HepG2 (cell line): ENCODE results near the gene HACD1. TPM values are rescaled to one million over a fixed set of nuclear protein-coding genes. Genes with fewer than 3 reads are reported as not detected.

Experiments
- ATAC-seq: fragments of 200-7000 bp; cut with Tn5 transposase; 3 replicates; pipeline ENCODE4 v1.9.1; 2020; ENCODE audit warnings: mild to moderate bottlenecking, moderate library complexity
- BruUV-seq: library from RNA; stranded (reverse); fragments of 400-500 nt; replicated peaks from 2 replicates; lab custom pipeline; 2021; lab: Mats Ljungman, UMichigan
- CTCF ChIA-PET: fragments of 300-600 bp; formaldehyde crosslinking; extraction: SDS; loops from one replicate; lab custom pipeline; 2021; ENCODE audit warnings: low total read pairs, inconsistent platforms, low intra/inter-chr PET ratio; lab: Yijun Ruan, JAX
- POLR2A ChIA-PET: fragments of 350-600 bp; sonication (Branson Sonifier 250); formaldehyde crosslinking; loops from one replicate; lab custom pipeline; 2020; ENCODE audit warnings: antibody characterized with exemption, inconsistent platforms; lab: Yijun Ruan, JAX
- DNase-seq: peaks from one replicate; pipeline ENCODE4 v3.0.0-alpha.2; 2015; ENCODE audit warnings: low spot score
- FAIRE-seq: peaks from 3 replicates; lab custom pipeline; 2011; peaks lifted over from hg19 to GRCh38; lab: Jason Lieb, UNC
- H2AFZ ChIP-seq: one replicate; pipeline ENCODE4 v1.6.1; 2011; ENCODE audit warnings: low read length, inconsistent platforms
- H3K27ac ChIP-seq: fragments of 300-600 bp; 3 replicates; pipeline ENCODE4 v1.8.0; 2011; ENCODE audit warnings: mixed run types, mild to moderate bottlenecking, mixed read lengths, low read length, inconsistent platforms; ENCODE audit not compliant: insufficient read depth; ENCODE audit errors: extremely low read length
- H3K27me3 ChIP-seq, 2 experiments: fragments of 200-600 bp in 1 of 2; 2 replicates in 1 of 2; 3 replicates in 1 of 2; pipeline versions ENCODE4 v1.6.0 to v1.8.0; 2011; ENCODE audit warnings: low read length in 2 of 2, mild to moderate bottlenecking in 2 of 2, moderate library complexity in 2 of 2, inconsistent platforms in 1 of 2; ENCODE audit not compliant: insufficient read depth in 2 of 2, control insufficient read depth in 1 of 2
- H3K36me3 ChIP-seq, 2 experiments: fragments of 200-600 bp in 1 of 2; replicated peaks in 1 of 2; 2 replicates in 1 of 2; 3 replicates in 1 of 2; pipeline versions ENCODE4 v1.5.1 to v1.8.0; 2011; ENCODE audit warnings: low read length in 2 of 2, inconsistent platforms in 1 of 2; ENCODE audit not compliant: insufficient read depth in 2 of 2, control insufficient read depth in 1 of 2
- H3K4me1 ChIP-seq: 2 replicates; pipeline ENCODE4 v1.5.1; 2012; ENCODE audit warnings: low read length, inconsistent platforms; ENCODE audit not compliant: insufficient read depth
- H3K4me2 ChIP-seq: 2 replicates; pipeline ENCODE4 v1.6.0; 2011; ENCODE audit warnings: low read depth, low read length, inconsistent platforms
- H3K4me3 ChIP-seq, 3 experiments: fragments of 200-600 bp in 1 of 3; sonication (generic), shearing (Covaris generic) in 1 of 3; replicated peaks in 1 of 3; 2 replicates each; pipeline ENCODE4 v1.5.1; 2011 to 2016; ENCODE audit warnings: low read length in 3 of 3, inconsistent platforms in 2 of 3, low read depth in 2 of 3, mild to moderate bottlenecking in 2 of 3, control low read depth in 1 of 3, mixed read lengths in 1 of 3; ENCODE audit not compliant: insufficient read depth in 1 of 3
- H3K79me2 ChIP-seq: one replicate; pipeline ENCODE4 v1.6.1; 2011; ENCODE audit warnings: low read length, inconsistent platforms; ENCODE audit not compliant: insufficient read depth
- H3K9ac ChIP-seq: 2 replicates; pipeline ENCODE4 v1.6.0; 2011; ENCODE audit warnings: mild to moderate bottlenecking, low read depth, low read length, inconsistent platforms; ENCODE audit not compliant: insufficient read depth
- H3K9me3 ChIP-seq: 2 replicates; pipeline ENCODE4 v1.5.1; 2012; ENCODE audit warnings: mild to moderate bottlenecking, low read length
- H4K20me1 ChIP-seq: 2 replicates; pipeline ENCODE4 v1.6.0; 2011; ENCODE audit warnings: inconsistent platforms, mild to moderate bottlenecking, low read length, moderate library complexity; ENCODE audit not compliant: insufficient read depth
- CC2D1A ChIP-seq: sonication (generic); formaldehyde crosslinking; IDR thresholded peaks from 2 replicates; pipeline ENCODE4 v1.8.1; 2023; ENCODE audit warnings: mild to moderate bottlenecking, missing genetic modification reagents
- FOXJ3 ChIP-seq: sonication (generic); formaldehyde crosslinking; IDR thresholded peaks from 2 replicates; pipeline ENCODE4 v1.4.0; 2020; ENCODE audit warnings: missing genetic modification reagents, mild to moderate bottlenecking, borderline replicate concordance
- HDAC1 ChIP-seq: sonication (generic); formaldehyde crosslinking; IDR thresholded peaks from 2 replicates; pipeline ENCODE4 v1.5.1; 2020; ENCODE audit warnings: mild to moderate bottlenecking, missing genetic modification reagents
- HIVEP1 ChIP-seq: sonication (generic); formaldehyde crosslinking; IDR thresholded peaks from 2 replicates; pipeline ENCODE4 v1.4.0; 2020; ENCODE audit warnings: mild to moderate bottlenecking, missing genetic modification reagents
- HMGA1 ChIP-seq: sonication (generic); formaldehyde crosslinking; conservative IDR thresholded peaks from 2 replicates; pipeline ENCODE4 v1.4.0; 2020; ENCODE audit warnings: missing genetic modification reagents
- HOXA5 ChIP-seq: sonication (generic); formaldehyde crosslinking; IDR thresholded peaks from 2 replicates; pipeline ENCODE4 v1.4.0; 2020; ENCODE audit warnings: missing genetic modification reagents
- PITX1 ChIP-seq: sonication (generic); formaldehyde crosslinking; IDR thresholded peaks from 2 replicates; pipeline ENCODE4 v1.5.1; 2020; ENCODE audit warnings: mild to moderate bottlenecking, missing genetic modification reagents
- RXRB ChIP-seq: IDR thresholded peaks from 2 replicates; pipeline ENCODE4 v1.6.1; 2016; ENCODE audit warnings: borderline replicate concordance, missing genetic modification reagents, missing compliant biosample characterization
- SP4 ChIP-seq: sonication (generic); formaldehyde crosslinking; IDR thresholded peaks from 2 replicates; pipeline ENCODE4 v1.8.1; 2023; ENCODE audit warnings: mild to moderate bottlenecking, missing genetic modification reagents
- TBP ChIP-seq: sonication (generic); formaldehyde crosslinking; IDR thresholded peaks from 2 replicates; pipeline ENCODE4 v1.5.0; 2020; ENCODE audit warnings: missing genetic modification reagents
- ZBTB20 ChIP-seq: sonication (generic); formaldehyde crosslinking; IDR thresholded peaks from 2 replicates; pipeline ENCODE4 v1.8.1; 2023; ENCODE audit warnings: missing genetic modification reagents, low read depth, mild to moderate bottlenecking, borderline replicate concordance
- ZFP90 ChIP-seq: sonication (generic); formaldehyde crosslinking; IDR thresholded peaks from 2 replicates; pipeline ENCODE4 v1.8.0; 2022; ENCODE audit warnings: missing genetic modification reagents, mild to moderate bottlenecking, inconsistent platforms, borderline replicate concordance
- ZKSCAN5 ChIP-seq: sonication (generic); formaldehyde crosslinking; IDR thresholded peaks from 2 replicates; pipeline ENCODE4 v1.5.1; 2020; ENCODE audit warnings: mild to moderate bottlenecking, missing genetic modification reagents
- ZNF446 ChIP-seq: sonication (generic); formaldehyde crosslinking; IDR thresholded peaks from 2 replicates; pipeline ENCODE4 v1.5.0; 2020; ENCODE audit warnings: mild to moderate bottlenecking, missing genetic modification reagents
- ZNF567 ChIP-seq: sonication (generic); formaldehyde crosslinking; IDR thresholded peaks from 2 replicates; pipeline ENCODE4 v1.8.1; 2023; ENCODE audit warnings: mild to moderate bottlenecking, missing genetic modification reagents, borderline replicate concordance
- WGBS: methylation state at CpG from one replicate; pipeline ENCODE4 v1.1.6; 2017; ENCODE audit warnings: low lambda C conversion rate; 5-methylcytosine and 5-hydroxymethylcytosine counted together
- in situ Hi-C: cut with HindIII; loops from 2 replicates; pipeline ENCODE4 v1.10.0; 2017; ENCODE audit warnings: low pct_unique_long_range_greater_than_20kb; ENCODE audit not compliant: extremely low pct_ligation_motif_present
- intact Hi-C: fragments of 100-400 bp; cut with micrococcal nuclease; formaldehyde crosslinking; loops from one replicate; pipeline ENCODE4 v1.10.0; 2022; ENCODE audit not compliant: unreplicated experiment
- polyA plus RNA-seq, 8 experiments: library from polyadenylated mRNA; depleted of rRNA in 3 of 8; stranded (reverse) in 7 of 8; unstranded in 1 of 8; fragments of >200 nt; fragmentation: Illumina TruSeq in 4 of 8; extraction: Trizol in 4 of 8; gene quantifications; 2 replicates each; pipeline versions ENCODE4 v1.2.1 to v1.2.3, GENCODE V29; 2011 to 2016; ENCODE audit warnings: low read depth in 4 of 8, missing spikeins in 1 of 8, mixed read lengths in 1 of 8; ENCODE audit not compliant: insufficient read depth in 1 of 8
- total RNA-seq, 5 experiments: library from RNA; depleted of rRNA; stranded (reverse); fragments of >200 nt; fragmentation: Illumina TruSeq; extraction: Trizol; gene quantifications; 2 replicates each; pipeline ENCODE4 v1.2.3, GENCODE V29; 2016; ENCODE audit warnings: low read depth in 1 of 5
- TF ChIP-seq, protein P1 (sequence below): sonication (generic); formaldehyde crosslinking; IDR thresholded peaks from 2 replicates; pipeline ENCODE4 v1.5.1; 2020; ENCODE audit warnings: mild to moderate bottlenecking, missing genetic modification reagents, borderline replicate concordance

HACD1 gene
- total and polyA plus RNA-seq, 2 of the 13 experiments (the other 11 are each of a cell fraction or from before 2014, with no cell fraction given): 43.4 to 47.6 TPM

DNA sequence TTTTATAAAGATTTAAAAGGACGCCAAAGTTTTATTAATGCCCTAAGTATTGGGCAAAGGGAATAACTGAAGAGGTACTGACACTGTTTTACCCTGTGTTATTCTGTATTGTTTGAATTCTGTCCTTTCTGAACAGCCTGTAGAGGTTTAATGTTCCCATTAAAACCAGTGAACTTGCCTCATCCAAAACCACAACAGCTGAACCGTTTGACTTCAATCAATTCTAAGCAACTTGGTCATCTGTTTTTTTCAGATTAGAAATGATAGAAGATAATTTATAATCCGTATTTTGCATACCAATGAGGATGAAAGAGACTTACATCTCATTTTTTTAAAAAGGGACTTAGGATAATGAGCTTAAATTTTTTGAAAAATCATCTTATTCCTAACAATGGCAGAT, 40.4 kb downstream of the HACD1 start:
- H3K9me3 ChIP-seq: no peaks in the 10 kb centered on the region
- H3K36me3 ChIP-seq: no peaks in the 10 kb centered on the region
- no peak overlapping the region for H3K9ac ChIP-seq
- no peak for TF ChIP-seq TBP
- no peak for TF ChIP-seq FOXJ3
- TF ChIP-seq CC2D1A (CRISPR knock-in tag): no peak
- no peak for TF ChIP-seq ZNF567 (CRISPR knock-in tag)
- TF ChIP-seq RXRB (CRISPR knock-in tag): no peak
- WGBS: 2% methylated on average over 3 of the region's 3 CpGs
- in situ Hi-C loops: no loop called here
- H3K4me1 ChIP-seq: no peaks in the 10 kb centered on the region
- no peaks in the 10 kb centered on the region; the same call in 1 of the 2 replicates for H4K20me1 ChIP-seq
- H3K4me2 ChIP-seq: no peak overlapping the region
- H3K79me2 ChIP-seq: no peaks in the 10 kb centered on the region
- intact Hi-C loops: no loop called here
- H2AFZ ChIP-seq: no peak overlapping the region
- POLR2A ChIA-PET: no interaction called here
- FAIRE-seq: no peak
- peaks cover 0 to 5% of the 10 kb centered on the region in 2 experiments; a peak in 1 of 5 replicates for H3K27me3 ChIP-seq
- DNase-seq: no peak
- H3K4me3 ChIP-seq: no peak overlapping the region
- CTCF ChIA-PET: no interaction called here
- BruUV-seq: no TSS peak
- no peak overlapping the region for H3K27ac ChIP-seq
- ATAC-seq: no peak

- Histone ChIP-seq H3K4me2 (no peak overlapping the region), H3K36me3 (no peaks in the 10 kb centered on the region), H3K79me2 (no peaks in the 10 kb centered on the region), H3K9ac (no peak overlapping the region), H3K4me1 (no peaks in the 10 kb centered on the region), H3K9me3 (no peaks in the 10 kb centered on the region), H3K27me3 (peaks cover 1 to 14% of the 10 kb centered on the region in 2 experiments; a peak in 2 of 5 replicates), H3K27ac (no peak overlapping the region), H4K20me1 (no peaks in the 10 kb centered on the region)
- DNase-seq: no peak
- 17% methylated on average over 3 of the region's 3 CpGs for WGBS
- no peak for ATAC-seq
- BruUV-seq: no TSS peak
- ChIA-PET POLR2A (no interaction called here), CTCF (no interaction called here)
- in situ Hi-C loops: no loop called here
- FAIRE-seq: no peak
- TF ChIP-seq HMGA1 (CRISPR knock-in tag): no peak
- no peak for TF ChIP-seq HIVEP1 (CRISPR knock-in tag)
- no peak for TF ChIP-seq ZNF446 (CRISPR knock-in tag)
- no peak for TF ChIP-seq ZBTB20 (CRISPR knock-in tag)
- no peak for TF ChIP-seq SP4 (CRISPR knock-in tag)
- no peak for TF ChIP-seq ZKSCAN5 (CRISPR knock-in tag)
- no peak for TF ChIP-seq HOXA5 (CRISPR knock-in tag)
- no peak for TF ChIP-seq HDAC1
- no peak for TF ChIP-seq ZFP90 (CRISPR knock-in tag)
- TF ChIP-seq, protein P1, sequence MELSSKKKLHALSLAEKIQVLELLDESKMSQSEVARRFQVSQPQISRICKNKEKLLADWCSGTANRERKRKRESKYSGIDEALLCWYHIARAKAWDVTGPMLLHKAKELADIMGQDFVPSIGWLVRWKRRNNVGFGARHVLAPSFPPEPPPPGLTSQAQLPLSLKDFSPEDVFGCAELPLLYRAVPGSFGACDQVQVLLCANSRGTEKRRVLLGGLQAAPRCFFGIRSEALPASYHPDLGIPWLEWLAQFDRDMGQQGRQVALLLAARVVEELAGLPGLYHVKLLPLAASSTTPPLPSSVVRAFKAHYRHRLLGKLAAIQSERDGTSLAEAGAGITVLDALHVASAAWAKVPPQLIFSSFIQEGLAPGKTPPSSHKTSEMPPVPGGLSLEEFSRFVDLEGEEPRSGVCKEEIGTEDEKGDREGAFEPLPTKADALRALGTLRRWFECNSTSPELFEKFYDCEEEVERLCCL (CRISPR knock-in tag): no peak
- no peak for TF ChIP-seq PITX1 (CRISPR knock-in tag)
- TF ChIP-seq, all 625 proteins: peak for 0
- Histone ChIP-seq H2AFZ (no peak overlapping the region), H3K4me3 (no peak overlapping the region)
- intact Hi-C loops: no loop called here
Measured at GRCh38 chr10:17564911-17565310, 52.3 kb downstream of the HACD1 start.
